K562 (cell line): ENCODE data around the gene TTC28. TPM values are rescaled to one million over a fixed set of nuclear protein-coding genes. Genes with fewer than 3 reads are reported as not detected.

Experiments
- ATF7 ChIP-seq: fragments of 450-650 bp; IDR thresholded peaks from 2 replicates; pipeline ENCODE4 v1.7.1; 2014; ENCODE audit warnings: mild to moderate bottlenecking, moderate library complexity
- CREM ChIP-seq: IDR thresholded peaks from 2 replicates; pipeline ENCODE4 v1.6.1; 2014; ENCODE audit warnings: antibody characterized with exemption, low read depth
- CTBP1 ChIP-seq: fragments of 450-650 bp; IDR thresholded peaks from 2 replicates; pipeline ENCODE4 v1.6.1; 2016; ENCODE audit warnings: borderline replicate concordance
- DPF2 ChIP-seq: fragments of 450-650 bp; IDR thresholded peaks from 2 replicates; pipeline ENCODE4 v1.6.1; 2016
- ETV1 ChIP-seq: fragments of 450-650 bp; conservative IDR thresholded peaks from 2 replicates; pipeline ENCODE4 v1.6.1; 2016; ENCODE audit warnings: missing genetic modification characterization, control low read depth, low read depth, missing compliant biosample characterization
- GATAD2A ChIP-seq: fragments of 450-650 bp; IDR thresholded peaks from 2 replicates; pipeline ENCODE4 v1.6.1; 2017
- HDAC3 ChIP-seq: fragments of 450-650 bp; IDR thresholded peaks from 2 replicates; pipeline ENCODE4 v1.6.1; 2018; ENCODE audit warnings: borderline replicate concordance, mild to moderate bottlenecking, moderate library complexity; ENCODE audit not compliant: partially characterized antibody
- MEIS2 ChIP-seq: fragments of 450-650 bp; IDR thresholded peaks from 2 replicates; pipeline ENCODE4 v1.6.1; 2014; ENCODE audit warnings: mild to moderate bottlenecking; ENCODE audit not compliant: partially characterized antibody
- NBN ChIP-seq: fragments of 450-650 bp; IDR thresholded peaks from 2 replicates; pipeline ENCODE4 v1.6.1; 2016; ENCODE audit warnings: low read depth, mild to moderate bottlenecking
- PHB2 ChIP-seq: fragments of 450-650 bp; IDR thresholded peaks from 2 replicates; pipeline ENCODE4 v1.6.1; 2017; ENCODE audit warnings: low read depth
- PYGO2 ChIP-seq: fragments of 450-650 bp; IDR thresholded peaks from 2 replicates; pipeline ENCODE4 v1.6.1; 2016; ENCODE audit warnings: mild to moderate bottlenecking, missing genetic modification characterization, moderate library complexity, missing compliant biosample characterization
- RB1 ChIP-seq: fragments of 450-650 bp; IDR thresholded peaks from 2 replicates; pipeline ENCODE4 v1.6.1; 2017; ENCODE audit warnings: low read depth, mild to moderate bottlenecking
- SMAD4 ChIP-seq: fragments of 250-450 bp; sonication (Bioruptor Pico); conservative IDR thresholded peaks from 2 replicates; pipeline ENCODE4 v1.8.0; 2021; ENCODE audit warnings: inconsistent platforms, mild to moderate bottlenecking, moderate library complexity
- SMARCE1 ChIP-seq: fragments of 450-650 bp; IDR thresholded peaks from 2 replicates; pipeline ENCODE4 v1.7.1; 2016; ENCODE audit warnings: mild to moderate bottlenecking
- SUPT5H ChIP-seq: fragments of 450-650 bp; IDR thresholded peaks from 2 replicates; pipeline ENCODE4 v1.6.1; 2016
- TBP ChIP-seq: optimal IDR thresholded peaks from 2 replicates; pipeline ENCODE3; 2011; ENCODE audit warnings: low read depth, low read length, improper control_type of control experiment
- TEAD4 ChIP-seq, 2 experiments: sonication (generic) in 1 of 2; formaldehyde crosslinking in 1 of 2; IDR thresholded peaks; 2 replicates each; pipeline versions ENCODE4 v1.6.1 to v1.8.0; 2012 to 2022; ENCODE audit warnings: borderline replicate concordance in 1 of 2, inconsistent platforms in 1 of 2, low read length in 1 of 2, mild to moderate bottlenecking in 1 of 2, missing genetic modification reagents in 1 of 2
- ZNF316 ChIP-seq: fragments of 450-650 bp; IDR thresholded peaks from 2 replicates; pipeline ENCODE4 v1.6.1; 2016
- polyA plus RNA-seq, 8 experiments: library from polyadenylated mRNA; depleted of rRNA in 4 of 8; stranded (reverse) in 5 of 8; unstranded in 3 of 8; fragments of >200 nt; fragmentation: Nextera tagmentation in 2 of 8; fragmentation: Illumina TruSeq in 1 of 8; extraction: Ambion mirVana in 2 of 8; extraction: Trizol in 1 of 8; gene quantifications; 2 replicates each; pipeline versions ENCODE4 v1.2.1 to v1.2.3, GENCODE V29; 2011 to 2014; ENCODE audit warnings: inconsistent platforms in 1 of 8, missing spikeins in 1 of 8
- total RNA-seq, 7 experiments: library from RNA; depleted of rRNA in 6 of 7; stranded (reverse); fragments of >200 nt in 6 of 7; fragmentation: Illumina TruSeq in 2 of 7; extraction: Trizol in 2 of 7; gene quantifications; 2 replicates each; pipeline versions ENCODE4 v1.2.1 to v1.2.3, GENCODE V29; 2011 to 2021; ENCODE audit warnings: low replicate concordance in 1 of 7
- TF ChIP-seq, protein P1 (sequence below): IDR thresholded peaks from 2 replicates; pipeline ENCODE4 v1.6.1; 2014; ENCODE audit warnings: antibody characterized with exemption
- TF ChIP-seq, protein P2 (sequence below): fragments of 450-650 bp; IDR thresholded peaks from 2 replicates; pipeline ENCODE4 v1.7.1; 2018; ENCODE audit warnings: mild to moderate bottlenecking, low read depth; ENCODE audit not compliant: partially characterized antibody
- TF ChIP-seq, protein P3 (sequence below): fragments of 450-650 bp; IDR thresholded peaks from 2 replicates; pipeline ENCODE4 v1.6.1; 2016; ENCODE audit warnings: low read depth, mild to moderate bottlenecking, moderate library complexity
- TF ChIP-seq, protein P4 (sequence below): fragments of 450-650 bp; IDR thresholded peaks from 2 replicates; pipeline ENCODE4 v1.6.1; 2016

TTC28 gene
- total and polyA plus RNA-seq, 9 of the 15 experiments (the other 6 are each of a cell fraction or from before 2014, with no cell fraction given): 0.22 to 10.7 (median 3.1) TPM

DNA sequence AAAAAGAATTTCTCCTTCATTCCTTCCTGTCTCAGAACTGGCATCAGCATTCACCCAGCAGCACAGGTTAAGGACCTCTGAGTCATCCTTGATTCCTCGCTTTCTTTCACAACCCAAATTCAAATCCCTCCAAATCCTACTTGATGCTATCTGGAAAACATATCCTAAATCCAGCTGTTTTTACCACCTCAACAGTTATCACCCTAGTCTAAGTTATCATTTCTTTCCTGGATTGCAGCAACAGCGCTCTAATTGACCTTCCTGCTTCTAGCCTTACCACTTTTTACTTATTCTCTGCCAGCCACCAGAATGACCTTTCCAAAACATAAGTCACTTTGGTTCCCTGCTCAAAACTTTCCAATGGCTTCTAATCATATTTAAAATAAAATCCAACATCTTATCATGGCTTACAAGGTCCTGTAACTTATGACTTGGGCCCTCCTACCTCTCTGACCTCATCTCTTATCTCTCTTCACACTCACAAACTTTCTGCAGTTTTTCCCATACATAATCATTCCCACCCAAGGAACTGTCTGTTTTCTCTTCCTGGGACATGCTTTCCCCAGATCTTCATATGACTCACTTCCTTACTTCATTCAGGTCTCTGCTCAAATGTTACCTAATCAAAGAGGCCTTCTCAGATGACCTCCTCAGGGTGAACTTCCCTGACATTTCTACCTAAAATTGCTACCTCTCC lies 119.4 kb downstream of the TTC28 start (continued):
- TF ChIP-seq PHB2 (peak; percentile 80), HDAC3 (peak; percentile 64), NBN (peak; percentile 96), RB1 (no peak), TEAD4 (IDR thresholded peaks at IDR 0.05; ENCODE audit: low read length) (peak; percentile 89), TEAD4 (CRISPR knock-in tag; IDR thresholded peaks at IDR 0.05; ENCODE audit: borderline replicate concordance) (no peak), GATAD2A (0 out of 2 replicates have a peak, but pooled peaks have one; percentile 63), SUPT5H (no peak), MEIS2 (peak; percentile 73), ATF7 (peak; percentile 95), DPF2 (peak; percentile 99), TBP (no peak), SMARCE1 (peak; percentile 98), CREM (peak; percentile 73), ETV1 (tag) (peak; percentile 63), PYGO2 (0 out of 2 replicates have a peak, but pooled peaks have one; percentile 28), SMAD4 (peak; percentile 60; the same call in 1 of the 2 replicates), CTBP1 (peak; percentile 53; the same call in 1 of the 2 replicates), ZNF316 (peak; percentile 9; the same call in 1 of the 2 replicates)
- TF ChIP-seq, protein P1, sequence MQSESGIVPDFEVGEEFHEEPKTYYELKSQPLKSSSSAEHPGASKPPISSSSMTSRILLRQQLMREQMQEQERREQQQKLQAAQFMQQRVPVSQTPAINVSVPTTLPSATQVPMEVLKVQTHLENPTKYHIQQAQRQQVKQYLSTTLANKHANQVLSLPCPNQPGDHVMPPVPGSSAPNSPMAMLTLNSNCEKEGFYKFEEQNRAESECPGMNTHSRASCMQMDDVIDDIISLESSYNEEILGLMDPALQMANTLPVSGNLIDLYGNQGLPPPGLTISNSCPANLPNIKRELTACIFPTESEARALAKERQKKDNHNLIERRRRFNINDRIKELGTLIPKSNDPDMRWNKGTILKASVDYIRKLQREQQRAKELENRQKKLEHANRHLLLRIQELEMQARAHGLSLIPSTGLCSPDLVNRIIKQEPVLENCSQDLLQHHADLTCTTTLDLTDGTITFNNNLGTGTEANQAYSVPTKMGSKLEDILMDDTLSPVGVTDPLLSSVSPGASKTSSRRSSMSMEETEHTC: peak; percentile 68; the same call in 1 of the 2 replicates
- TF ChIP-seq, protein P2, sequence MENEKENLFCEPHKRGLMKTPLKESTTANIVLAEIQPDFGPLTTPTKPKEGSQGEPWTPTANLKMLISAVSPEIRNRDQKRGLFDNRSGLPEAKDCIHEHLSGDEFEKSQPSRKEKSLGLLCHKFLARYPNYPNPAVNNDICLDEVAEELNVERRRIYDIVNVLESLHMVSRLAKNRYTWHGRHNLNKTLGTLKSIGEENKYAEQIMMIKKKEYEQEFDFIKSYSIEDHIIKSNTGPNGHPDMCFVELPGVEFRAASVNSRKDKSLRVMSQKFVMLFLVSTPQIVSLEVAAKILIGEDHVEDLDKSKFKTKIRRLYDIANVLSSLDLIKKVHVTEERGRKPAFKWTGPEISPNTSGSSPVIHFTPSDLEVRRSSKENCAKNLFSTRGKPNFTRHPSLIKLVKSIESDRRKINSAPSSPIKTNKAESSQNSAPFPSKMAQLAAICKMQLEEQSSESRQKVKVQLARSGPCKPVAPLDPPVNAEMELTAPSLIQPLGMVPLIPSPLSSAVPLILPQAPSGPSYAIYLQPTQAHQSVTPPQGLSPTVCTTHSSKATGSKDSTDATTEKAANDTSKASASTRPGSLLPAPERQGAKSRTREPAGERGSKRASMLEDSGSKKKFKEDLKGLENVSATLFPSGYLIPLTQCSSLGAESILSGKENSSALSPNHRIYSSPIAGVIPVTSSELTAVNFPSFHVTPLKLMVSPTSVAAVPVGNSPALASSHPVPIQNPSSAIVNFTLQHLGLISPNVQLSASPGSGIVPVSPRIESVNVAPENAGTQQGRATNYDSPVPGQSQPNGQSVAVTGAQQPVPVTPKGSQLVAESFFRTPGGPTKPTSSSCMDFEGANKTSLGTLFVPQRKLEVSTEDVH: no peak
- TF ChIP-seq, protein P3, sequence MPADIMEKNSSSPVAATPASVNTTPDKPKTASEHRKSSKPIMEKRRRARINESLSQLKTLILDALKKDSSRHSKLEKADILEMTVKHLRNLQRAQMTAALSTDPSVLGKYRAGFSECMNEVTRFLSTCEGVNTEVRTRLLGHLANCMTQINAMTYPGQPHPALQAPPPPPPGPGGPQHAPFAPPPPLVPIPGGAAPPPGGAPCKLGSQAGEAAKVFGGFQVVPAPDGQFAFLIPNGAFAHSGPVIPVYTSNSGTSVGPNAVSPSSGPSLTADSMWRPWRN: peak; percentile 62; the same call in 1 of the 2 replicates
- TF ChIP-seq, protein P4, sequence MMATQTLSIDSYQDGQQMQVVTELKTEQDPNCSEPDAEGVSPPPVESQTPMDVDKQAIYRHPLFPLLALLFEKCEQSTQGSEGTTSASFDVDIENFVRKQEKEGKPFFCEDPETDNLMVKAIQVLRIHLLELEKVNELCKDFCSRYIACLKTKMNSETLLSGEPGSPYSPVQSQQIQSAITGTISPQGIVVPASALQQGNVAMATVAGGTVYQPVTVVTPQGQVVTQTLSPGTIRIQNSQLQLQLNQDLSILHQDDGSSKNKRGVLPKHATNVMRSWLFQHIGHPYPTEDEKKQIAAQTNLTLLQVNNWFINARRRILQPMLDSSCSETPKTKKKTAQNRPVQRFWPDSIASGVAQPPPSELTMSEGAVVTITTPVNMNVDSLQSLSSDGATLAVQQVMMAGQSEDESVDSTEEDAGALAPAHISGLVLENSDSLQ: peak; percentile 65
